ENCODE data around the gene PRSS50.

DNA sequence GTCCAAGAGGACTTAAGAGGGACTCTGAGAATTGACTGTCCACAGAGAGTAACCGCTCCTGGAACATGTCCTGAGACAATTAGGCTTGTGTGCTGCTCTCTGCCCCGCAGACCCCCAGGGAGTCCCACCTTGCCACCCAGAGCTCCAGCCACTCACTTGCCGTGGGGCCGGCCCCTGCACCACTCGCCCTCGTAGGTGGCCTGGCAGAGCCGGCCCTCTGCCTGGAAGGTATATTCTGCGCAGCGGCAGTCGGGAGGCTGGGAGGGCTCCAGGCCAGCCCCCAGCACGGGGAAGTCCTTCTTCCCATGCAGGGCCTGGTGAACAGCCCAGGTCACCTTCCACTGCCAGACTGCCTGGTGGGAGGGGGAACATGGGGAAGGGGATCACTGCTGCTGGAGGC, 34.7 kb downstream of the PRSS50 start:
- TF ChIP-seq, protein P1, sequence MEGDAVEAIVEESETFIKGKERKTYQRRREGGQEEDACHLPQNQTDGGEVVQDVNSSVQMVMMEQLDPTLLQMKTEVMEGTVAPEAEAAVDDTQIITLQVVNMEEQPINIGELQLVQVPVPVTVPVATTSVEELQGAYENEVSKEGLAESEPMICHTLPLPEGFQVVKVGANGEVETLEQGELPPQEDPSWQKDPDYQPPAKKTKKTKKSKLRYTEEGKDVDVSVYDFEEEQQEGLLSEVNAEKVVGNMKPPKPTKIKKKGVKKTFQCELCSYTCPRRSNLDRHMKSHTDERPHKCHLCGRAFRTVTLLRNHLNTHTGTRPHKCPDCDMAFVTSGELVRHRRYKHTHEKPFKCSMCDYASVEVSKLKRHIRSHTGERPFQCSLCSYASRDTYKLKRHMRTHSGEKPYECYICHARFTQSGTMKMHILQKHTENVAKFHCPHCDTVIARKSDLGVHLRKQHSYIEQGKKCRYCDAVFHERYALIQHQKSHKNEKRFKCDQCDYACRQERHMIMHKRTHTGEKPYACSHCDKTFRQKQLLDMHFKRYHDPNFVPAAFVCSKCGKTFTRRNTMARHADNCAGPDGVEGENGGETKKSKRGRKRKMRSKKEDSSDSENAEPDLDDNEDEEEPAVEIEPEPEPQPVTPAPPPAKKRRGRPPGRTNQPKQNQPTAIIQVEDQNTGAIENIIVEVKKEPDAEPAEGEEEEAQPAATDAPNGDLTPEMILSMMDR (IDR thresholded peaks at IDR 0.05 in 4 of 5, conservative IDR thresholded peaks at IDR 0.05 in 1 of 5) = no peak
- TF ChIP-seq POLR2A (IDR thresholded peaks at IDR 0.05) = no peak

All from gastrocnemius medialis (tissue), 4 donors.